GM12878 (cell line): ENCODE results near the gene RCC1. TPM values are rescaled to one million over a fixed set of nuclear protein-coding genes. Genes with fewer than 3 reads are reported as not detected.

Source experiments
- CBX5 ChIP-seq: sonication (generic); IDR thresholded peaks from 2 replicates; pipeline ENCODE4 v1.6.1; 2016; ENCODE audit warnings: low read depth, moderate library complexity, mild to moderate bottlenecking, inconsistent platforms
- CHD2 ChIP-seq: IDR thresholded peaks from 2 replicates; pipeline ENCODE4 v1.6.1; 2011; ENCODE audit warnings: low read depth, low read length, improper control_type of control experiment, borderline replicate concordance
- EP300 ChIP-seq, 2 experiments: fragments of 150-350 bp in 1 of 2; IDR thresholded peaks; 2 replicates each; pipeline ENCODE4 v1.6.1; 2011 to 2012; ENCODE audit warnings: low read depth in 2 of 2, low read length in 2 of 2, borderline replicate concordance in 1 of 2, improper control_type of control experiment in 1 of 2, inconsistent platforms in 1 of 2; ENCODE audit not compliant: control insufficient read depth in 1 of 2
- FOXM1 ChIP-seq: IDR thresholded peaks from 2 replicates; pipeline ENCODE4 v1.6.1; 2012; ENCODE audit warnings: low read depth, mild to moderate bottlenecking, inconsistent platforms, low read length, moderate library complexity
- HDAC2 ChIP-seq: fragments of 200-600 bp; sonication (generic); IDR thresholded peaks from 2 replicates; pipeline ENCODE4 v1.6.1; 2017
- IKZF2 ChIP-seq, 2 experiments: fragments of 450-650 bp; IDR thresholded peaks; 2 replicates each; pipeline ENCODE4 v1.6.1; 2017; ENCODE audit warnings: mild to moderate bottlenecking in 2 of 2, moderate library complexity in 2 of 2
- POLR2AphosphoS5 ChIP-seq: IDR thresholded peaks from 2 replicates; pipeline ENCODE4 v1.6.1; 2011; ENCODE audit warnings: mild to moderate bottlenecking, low read length, inconsistent platforms
- SRF ChIP-seq, 2 experiments: IDR thresholded peaks; 2 replicates each; pipeline ENCODE4 v1.6.1; 2011; ENCODE audit warnings: low read depth in 2 of 2, low read length in 2 of 2, mild to moderate bottlenecking in 1 of 2, moderate library complexity in 1 of 2
- STAT3 ChIP-seq: IDR thresholded peaks from 2 replicates; pipeline ENCODE4 v1.6.1; 2011; ENCODE audit warnings: low read depth, low read length, improper control_type of control experiment
- TCF3 ChIP-seq: IDR thresholded peaks from 2 replicates; pipeline ENCODE4 v1.6.1; 2012; ENCODE audit warnings: low read depth, mild to moderate bottlenecking, low read length, borderline replicate concordance; ENCODE audit not compliant: insufficient read depth
- TCF7 ChIP-seq: IDR thresholded peaks from 2 replicates; pipeline ENCODE4 v1.6.1; 2014; ENCODE audit warnings: antibody characterized with exemption, borderline replicate concordance
- WRNIP1 ChIP-seq: IDR thresholded peaks from 2 replicates; pipeline ENCODE4 v1.6.1; 2011; ENCODE audit warnings: low read depth, low read length, improper control_type of control experiment, borderline replicate concordance
- ZNF207 ChIP-seq: fragments of 450-650 bp; IDR thresholded peaks from 2 replicates; pipeline ENCODE4 v1.6.1; 2014; ENCODE audit warnings: antibody characterized with exemption, mild to moderate bottlenecking, borderline replicate concordance
- ZNF622 ChIP-seq: fragments of 450-650 bp; IDR thresholded peaks from 2 replicates; pipeline ENCODE4 v1.6.1; 2017; ENCODE audit warnings: mild to moderate bottlenecking, inconsistent platforms
- polyA plus RNA-seq, 11 experiments: library from polyadenylated mRNA; depleted of rRNA in 4 of 11; unstranded in 6 of 11; stranded (reverse) in 5 of 11; fragments of >200 nt; fragmentation: Nextera tagmentation in 4 of 11; fragmentation: Illumina TruSeq in 1 of 11; extraction: Ambion mirVana in 4 of 11; extraction: Trizol in 1 of 11; gene quantifications; 1 replicate in 1 of 11; 2 replicates in 10 of 11; pipeline versions ENCODE4 v1.2.1 to v1.2.3, GENCODE V29; 2011 to 2016; ENCODE audit warnings: inconsistent platforms in 2 of 11, missing spikeins in 2 of 11, low read depth in 1 of 11
- total RNA-seq, 4 experiments: library from RNA; depleted of rRNA in 3 of 4; stranded (reverse); fragments of >200 nt in 3 of 4; fragmentation: Illumina TruSeq in 1 of 4; extraction: Trizol in 1 of 4; gene quantifications; 2 replicates each; pipeline versions ENCODE4 v1.2.1 to v1.2.3, GENCODE V29; 2013 to 2021
- TF ChIP-seq, protein P1 (sequence below): IDR thresholded peaks from 2 replicates; pipeline ENCODE4 v1.6.1; 2011; ENCODE audit warnings: borderline replicate concordance, low read depth, mild to moderate bottlenecking, moderate library complexity, low read length; ENCODE audit not compliant: insufficient read depth, poor library complexity, severe bottlenecking
- TF ChIP-seq, protein P2 (sequence below): IDR thresholded peaks from 2 replicates; pipeline ENCODE4 v1.6.1; 2012; ENCODE audit warnings: low read length, inconsistent platforms
- TF ChIP-seq, protein P3 (sequence below): fragments of 450-650 bp; IDR thresholded peaks from 2 replicates; pipeline ENCODE4 v1.6.1; 2016; ENCODE audit warnings: mild to moderate bottlenecking, moderate library complexity, borderline replicate concordance
- TF ChIP-seq, protein P4 (sequence below): fragments of 450-650 bp; conservative IDR thresholded peaks from 2 replicates; pipeline ENCODE4 v1.6.1; 2017; ENCODE audit warnings: mild to moderate bottlenecking, moderate library complexity

RCC1 gene
- total and polyA plus RNA-seq, 10 of the 15 experiments (the other 5 are each of a cell fraction or from before 2014, with no cell fraction given): 8.3 to 99.4 (median 74.6) TPM

DNA sequence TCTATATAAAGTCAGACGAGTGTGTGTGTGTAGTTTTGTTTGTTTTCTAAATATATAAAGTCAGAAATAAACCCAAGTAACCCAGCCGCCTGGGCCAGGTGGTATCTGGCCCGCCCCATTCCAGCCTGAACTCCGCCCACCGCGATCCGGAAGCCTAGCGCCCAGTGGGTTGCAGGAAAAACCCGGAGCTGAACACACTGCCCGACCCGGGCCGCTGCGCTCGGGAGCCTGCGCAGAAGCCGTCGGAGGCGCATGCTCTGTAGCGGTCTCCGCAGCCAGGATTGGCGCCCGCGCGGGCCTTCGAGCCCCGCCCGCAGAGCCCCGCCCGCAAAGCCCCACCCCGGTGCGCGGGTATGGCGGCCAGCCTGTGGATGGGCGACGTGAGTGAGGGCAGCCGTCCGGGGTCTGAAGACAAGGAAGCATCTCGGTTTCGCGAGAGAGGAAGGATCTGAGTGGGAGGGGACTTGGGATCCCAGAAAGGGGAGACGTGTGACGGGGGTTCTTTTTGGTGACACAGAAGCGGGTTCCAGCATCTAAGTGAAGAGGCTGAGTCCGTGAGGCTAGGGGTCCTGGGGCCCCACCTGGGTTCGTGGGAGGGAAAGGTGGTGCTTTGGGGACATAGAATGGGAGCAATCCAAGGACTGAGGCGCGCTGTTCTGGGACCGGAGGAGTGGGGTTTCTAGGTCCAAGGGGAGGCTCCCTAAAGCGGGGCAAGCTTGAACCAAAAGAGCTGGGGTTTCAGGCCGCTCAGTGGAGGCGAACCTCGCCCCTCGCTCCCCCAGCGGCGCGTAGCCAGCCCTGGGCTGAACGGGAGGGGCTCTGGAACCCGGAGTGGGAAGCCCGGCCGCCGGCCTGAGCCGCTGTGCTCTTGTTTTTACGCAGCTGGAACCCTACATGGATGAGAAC is 47.2 kb downstream of the RCC1 start, which contains the start of gene TRNAU1AP (continued):
- TF ChIP-seq TCF3 (peak; percentile 83; the same call in 1 of the 2 replicates), HDAC2 (no peak), POLR2AphosphoS5 (peak; percentile 59), IKZF2 (IDR thresholded peaks at IDR 0.05) (no peak; a peak in 2 of 4 replicates), ZNF207 (peak; percentile 72; the same call in 1 of the 2 replicates), WRNIP1 (no peak), TCF7 (no peak), CBX5 (no peak), FOXM1 (no peak), ZNF622 (no peak), STAT3 (no peak), EP300 (IDR thresholded peaks at IDR 0.05; ENCODE audit: borderline replicate concordance in 1 of 2, control insufficient read depth in 1 of 2, low read depth in 2 of 2, low read length in 2 of 2) (peak in 1 of 2 experiments; percentile 68; a peak in 1 of 4 replicates), SRF (IDR thresholded peaks at IDR 0.05; ENCODE audit: low read depth in 2 of 2, low read length in 2 of 2) (0 out of 4 replicates have a peak, but pooled peaks of 1 of the 2 experiments have one; percentile 47), CHD2 (0 out of 2 replicates have a peak, but pooled peaks have one; percentile 24)
- TF ChIP-seq, protein P1, sequence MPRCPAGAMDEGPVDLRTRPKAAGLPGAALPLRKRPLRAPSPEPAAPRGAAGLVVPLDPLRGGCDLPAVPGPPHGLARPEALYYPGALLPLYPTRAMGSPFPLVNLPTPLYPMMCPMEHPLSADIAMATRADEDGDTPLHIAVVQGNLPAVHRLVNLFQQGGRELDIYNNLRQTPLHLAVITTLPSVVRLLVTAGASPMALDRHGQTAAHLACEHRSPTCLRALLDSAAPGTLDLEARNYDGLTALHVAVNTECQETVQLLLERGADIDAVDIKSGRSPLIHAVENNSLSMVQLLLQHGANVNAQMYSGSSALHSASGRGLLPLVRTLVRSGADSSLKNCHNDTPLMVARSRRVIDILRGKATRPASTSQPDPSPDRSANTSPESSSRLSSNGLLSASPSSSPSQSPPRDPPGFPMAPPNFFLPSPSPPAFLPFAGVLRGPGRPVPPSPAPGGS: no peak
- TF ChIP-seq, protein P2, sequence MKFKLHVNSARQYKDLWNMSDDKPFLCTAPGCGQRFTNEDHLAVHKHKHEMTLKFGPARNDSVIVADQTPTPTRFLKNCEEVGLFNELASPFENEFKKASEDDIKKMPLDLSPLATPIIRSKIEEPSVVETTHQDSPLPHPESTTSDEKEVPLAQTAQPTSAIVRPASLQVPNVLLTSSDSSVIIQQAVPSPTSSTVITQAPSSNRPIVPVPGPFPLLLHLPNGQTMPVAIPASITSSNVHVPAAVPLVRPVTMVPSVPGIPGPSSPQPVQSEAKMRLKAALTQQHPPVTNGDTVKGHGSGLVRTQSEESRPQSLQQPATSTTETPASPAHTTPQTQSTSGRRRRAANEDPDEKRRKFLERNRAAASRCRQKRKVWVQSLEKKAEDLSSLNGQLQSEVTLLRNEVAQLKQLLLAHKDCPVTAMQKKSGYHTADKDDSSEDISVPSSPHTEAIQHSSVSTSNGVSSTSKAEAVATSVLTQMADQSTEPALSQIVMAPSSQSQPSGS: no peak
- TF ChIP-seq, protein P3, sequence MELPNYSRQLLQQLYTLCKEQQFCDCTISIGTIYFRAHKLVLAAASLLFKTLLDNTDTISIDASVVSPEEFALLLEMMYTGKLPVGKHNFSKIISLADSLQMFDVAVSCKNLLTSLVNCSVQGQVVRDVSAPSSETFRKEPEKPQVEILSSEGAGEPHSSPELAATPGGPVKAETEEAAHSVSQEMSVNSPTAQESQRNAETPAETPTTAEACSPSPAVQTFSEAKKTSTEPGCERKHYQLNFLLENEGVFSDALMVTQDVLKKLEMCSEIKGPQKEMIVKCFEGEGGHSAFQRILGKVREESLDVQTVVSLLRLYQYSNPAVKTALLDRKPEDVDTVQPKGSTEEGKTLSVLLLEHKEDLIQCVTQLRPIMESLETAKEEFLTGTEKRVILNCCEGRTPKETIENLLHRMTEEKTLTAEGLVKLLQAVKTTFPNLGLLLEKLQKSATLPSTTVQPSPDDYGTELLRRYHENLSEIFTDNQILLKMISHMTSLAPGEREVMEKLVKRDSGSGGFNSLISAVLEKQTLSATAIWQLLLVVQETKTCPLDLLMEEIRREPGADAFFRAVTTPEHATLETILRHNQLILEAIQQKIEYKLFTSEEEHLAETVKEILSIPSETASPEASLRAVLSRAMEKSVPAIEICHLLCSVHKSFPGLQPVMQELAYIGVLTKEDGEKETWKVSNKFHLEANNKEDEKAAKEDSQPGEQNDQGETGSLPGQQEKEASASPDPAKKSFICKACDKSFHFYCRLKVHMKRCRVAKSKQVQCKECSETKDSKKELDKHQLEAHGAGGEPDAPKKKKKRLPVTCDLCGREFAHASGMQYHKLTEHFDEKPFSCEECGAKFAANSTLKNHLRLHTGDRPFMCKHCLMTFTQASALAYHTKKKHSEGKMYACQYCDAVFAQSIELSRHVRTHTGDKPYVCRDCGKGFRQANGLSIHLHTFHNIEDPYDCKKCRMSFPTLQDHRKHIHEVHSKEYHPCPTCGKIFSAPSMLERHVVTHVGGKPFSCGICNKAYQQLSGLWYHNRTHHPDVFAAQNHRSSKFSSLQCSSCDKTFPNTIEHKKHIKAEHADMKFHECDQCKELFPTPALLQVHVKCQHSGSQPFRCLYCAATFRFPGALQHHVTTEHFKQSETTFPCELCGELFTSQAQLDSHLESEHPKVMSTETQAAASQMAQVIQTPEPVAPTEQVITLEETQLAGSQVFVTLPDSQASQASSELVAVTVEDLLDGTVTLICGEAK: peak; percentile 50; the same call in 1 of the 2 replicates
- TF ChIP-seq, protein P4, sequence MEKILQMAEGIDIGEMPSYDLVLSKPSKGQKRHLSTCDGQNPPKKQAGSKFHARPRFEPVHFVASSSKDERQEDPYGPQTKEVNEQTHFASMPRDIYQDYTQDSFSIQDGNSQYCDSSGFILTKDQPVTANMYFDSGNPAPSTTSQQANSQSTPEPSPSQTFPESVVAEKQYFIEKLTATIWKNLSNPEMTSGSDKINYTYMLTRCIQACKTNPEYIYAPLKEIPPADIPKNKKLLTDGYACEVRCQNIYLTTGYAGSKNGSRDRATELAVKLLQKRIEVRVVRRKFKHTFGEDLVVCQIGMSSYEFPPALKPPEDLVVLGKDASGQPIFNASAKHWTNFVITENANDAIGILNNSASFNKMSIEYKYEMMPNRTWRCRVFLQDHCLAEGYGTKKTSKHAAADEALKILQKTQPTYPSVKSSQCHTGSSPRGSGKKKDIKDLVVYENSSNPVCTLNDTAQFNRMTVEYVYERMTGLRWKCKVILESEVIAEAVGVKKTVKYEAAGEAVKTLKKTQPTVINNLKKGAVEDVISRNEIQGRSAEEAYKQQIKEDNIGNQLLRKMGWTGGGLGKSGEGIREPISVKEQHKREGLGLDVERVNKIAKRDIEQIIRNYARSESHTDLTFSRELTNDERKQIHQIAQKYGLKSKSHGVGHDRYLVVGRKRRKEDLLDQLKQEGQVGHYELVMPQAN: peak; percentile 67; the same call in 1 of the 2 replicates
